GM19438 (cell line): ENCODE measurements around the gene FAM53B.
A peak's percentile ranks its signal among the peaks of the same experiment; 100 is the strongest.

Experiments
- ATAC-seq: cut with Tn5 transposase; IDR thresholded peaks from one replicate; pipeline ENCODE4 v1.9.1; 2021; ENCODE audit warnings: low read depth; ENCODE audit not compliant: unreplicated experiment

FAM53B gene

DNA sequence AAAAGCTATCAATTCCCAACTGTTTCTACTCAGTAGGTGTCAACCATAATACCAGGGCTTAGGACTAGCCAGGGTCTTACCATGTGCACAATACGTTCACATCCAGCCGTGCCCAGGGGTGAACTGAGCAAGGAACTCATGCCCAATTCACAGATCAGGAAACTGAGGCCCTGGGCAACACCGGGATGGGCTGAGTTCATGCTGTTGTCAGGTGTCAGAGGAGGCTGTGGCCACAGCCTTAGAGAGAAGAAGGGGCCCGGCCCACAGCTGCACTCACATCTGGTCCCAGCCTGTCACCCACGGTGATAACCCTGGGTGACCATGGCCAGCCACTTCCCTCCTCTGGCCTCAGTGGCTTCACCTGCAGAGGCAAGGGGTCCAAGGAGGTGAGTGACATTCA lies 92.0 kb downstream of the FAM53B start:
- no peak for ATAC-seq

DNA sequence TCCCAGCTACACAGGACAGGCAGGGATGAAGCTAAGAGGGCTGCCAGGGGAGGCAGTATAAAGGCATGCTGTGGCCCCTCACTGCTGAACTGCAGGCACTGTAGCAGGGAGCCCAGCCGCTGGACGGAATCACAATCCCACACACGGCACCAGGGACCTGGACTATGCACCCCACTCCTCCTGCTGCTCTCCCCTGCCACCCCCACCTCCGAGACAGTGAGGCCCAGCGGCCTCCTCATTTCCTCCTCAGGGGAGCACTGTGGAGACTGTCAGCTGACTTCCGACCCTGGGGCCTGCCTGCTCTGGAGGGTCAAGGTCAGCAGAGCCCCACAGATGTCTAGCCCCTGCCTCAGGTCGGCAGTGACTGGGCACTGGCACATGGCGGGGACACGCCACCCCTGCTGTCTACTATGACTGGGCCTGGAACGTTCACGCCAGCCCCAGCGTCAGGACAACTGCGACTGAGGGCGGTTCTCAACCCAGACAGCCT lies 92.7 kb downstream of the FAM53B start:
- ATAC-seq: no peak

DNA sequence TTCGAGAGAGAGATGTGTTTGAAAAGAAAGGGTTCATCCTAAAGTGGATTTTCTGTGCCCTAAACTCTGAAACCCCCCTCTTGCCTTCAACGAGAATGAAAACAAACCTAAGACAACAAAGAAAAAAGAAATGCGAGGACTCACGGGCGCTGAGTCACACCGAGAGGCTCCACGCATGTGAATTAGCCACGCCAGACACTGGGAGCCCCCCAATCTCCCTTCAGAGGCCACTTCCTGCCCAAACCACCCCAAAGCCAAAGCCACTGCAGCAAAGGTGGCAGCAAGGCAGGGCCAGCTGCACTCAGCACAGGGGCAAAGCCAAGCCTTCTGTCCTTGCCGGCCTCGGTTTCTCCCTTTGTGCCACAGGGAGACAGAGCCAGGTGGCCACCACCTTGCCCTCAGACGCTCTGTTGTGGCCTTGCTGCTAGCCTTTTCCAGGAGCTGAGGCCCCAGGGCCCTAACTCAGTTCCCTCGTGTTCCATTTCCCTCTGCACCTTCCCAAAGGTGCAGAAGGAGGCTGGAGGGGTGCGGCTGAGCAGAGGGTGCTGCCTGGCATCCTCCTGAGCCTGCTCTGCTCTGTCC lies 93.3 kb downstream of the FAM53B start:
- ATAC-seq: no peak

GRCh38 chr10:124650263-124650662 lies 93.9 kb downstream of the FAM53B start:
- no peak for ATAC-seq

GRCh38 chr10:124649214-124649613 lies 95.0 kb downstream of the FAM53B start:
- ATAC-seq: no peak

DNA sequence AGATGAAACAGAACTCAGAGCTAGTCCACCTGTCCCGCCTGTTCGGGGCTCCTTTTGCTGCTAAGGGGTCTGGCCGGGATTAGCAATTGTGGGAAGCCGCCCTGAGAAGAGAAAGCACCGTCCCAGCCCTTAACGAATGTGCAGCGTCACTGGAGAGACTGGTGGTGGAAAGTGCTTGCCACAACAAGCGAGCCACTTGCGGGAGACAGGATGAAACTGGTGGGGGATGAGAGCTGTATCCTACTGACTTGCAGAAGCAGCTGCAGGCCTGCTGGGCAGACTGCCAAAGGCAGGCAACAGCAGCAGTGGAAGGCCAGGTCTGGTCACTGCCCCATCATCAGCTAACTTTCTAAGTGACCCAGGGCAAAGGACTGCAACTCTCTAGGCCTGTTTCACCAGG lies 95.4 kb downstream of the FAM53B start:
- ATAC-seq: no peak

- no peak for ATAC-seq
Observed at GRCh38 chr10:124648131-124648475, 96.1 kb downstream of the FAM53B start.

GRCh38 chr10:124647421-124648130 lies 96.6 kb downstream of the FAM53B start:
- peak; percentile 69 for ATAC-seq

- no peak for ATAC-seq
Observed at GRCh38 chr10:124646483-124647352, 97.5 kb downstream of the FAM53B start.

DNA sequence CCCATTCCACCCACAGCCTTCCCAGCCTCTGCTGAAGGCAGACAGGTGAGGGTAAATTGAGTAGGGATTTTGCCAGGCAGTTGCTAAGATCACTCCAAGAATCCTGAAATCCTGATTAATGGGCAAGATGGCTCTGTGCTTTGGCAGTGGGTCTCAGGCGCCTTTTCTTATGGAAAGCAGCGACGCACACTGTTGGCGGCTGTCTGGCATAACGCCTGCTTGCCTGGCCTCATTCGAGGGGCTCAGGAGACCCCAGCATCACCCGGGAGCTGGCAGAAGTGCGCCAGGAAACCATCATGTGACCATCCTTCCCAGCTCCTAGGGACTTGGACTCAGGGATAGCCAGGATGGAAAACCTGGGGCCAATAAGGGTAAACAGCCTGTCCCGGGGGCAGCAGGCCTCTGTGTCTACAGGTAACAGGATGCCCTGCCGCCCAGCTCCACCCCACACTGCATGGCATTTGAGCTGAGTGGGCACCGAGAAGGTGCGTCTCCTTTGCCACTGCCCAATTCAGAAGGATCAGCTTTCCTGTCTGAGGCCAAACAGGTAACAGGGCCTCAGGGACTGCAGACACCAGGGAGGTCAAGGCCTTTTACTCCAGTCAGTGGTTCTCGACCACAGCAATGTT lies 98.6 kb downstream of the FAM53B start:
- no peak for ATAC-seq

GRCh38 chr10:124644771-124645415 lies 99.3 kb downstream of the FAM53B start:
- no peak for ATAC-seq

DNA sequence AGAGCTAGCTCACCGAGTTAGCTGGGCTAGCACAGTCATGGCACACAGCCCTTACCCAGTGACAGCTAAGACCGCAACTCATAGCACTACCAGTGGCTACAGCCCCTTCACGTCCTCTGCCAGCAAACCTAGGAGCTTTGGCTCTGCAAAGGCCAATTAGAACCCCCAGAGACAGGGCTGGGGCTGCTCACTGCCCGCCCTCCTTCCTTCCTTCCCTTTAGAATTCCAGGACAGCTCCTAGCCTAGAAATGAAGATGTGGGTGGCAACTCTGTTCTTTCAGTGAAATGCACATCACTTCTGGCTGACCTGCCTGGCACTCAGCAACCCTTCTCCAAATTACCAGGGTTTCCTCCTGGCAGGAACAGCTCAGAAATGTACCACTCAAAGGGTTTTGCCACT lies 99.9 kb downstream of the FAM53B start:
- ATAC-seq: no peak

- ATAC-seq: no peak
Observed at GRCh38 chr10:124643330-124644009, 100.7 kb downstream of the FAM53B start.

DNA sequence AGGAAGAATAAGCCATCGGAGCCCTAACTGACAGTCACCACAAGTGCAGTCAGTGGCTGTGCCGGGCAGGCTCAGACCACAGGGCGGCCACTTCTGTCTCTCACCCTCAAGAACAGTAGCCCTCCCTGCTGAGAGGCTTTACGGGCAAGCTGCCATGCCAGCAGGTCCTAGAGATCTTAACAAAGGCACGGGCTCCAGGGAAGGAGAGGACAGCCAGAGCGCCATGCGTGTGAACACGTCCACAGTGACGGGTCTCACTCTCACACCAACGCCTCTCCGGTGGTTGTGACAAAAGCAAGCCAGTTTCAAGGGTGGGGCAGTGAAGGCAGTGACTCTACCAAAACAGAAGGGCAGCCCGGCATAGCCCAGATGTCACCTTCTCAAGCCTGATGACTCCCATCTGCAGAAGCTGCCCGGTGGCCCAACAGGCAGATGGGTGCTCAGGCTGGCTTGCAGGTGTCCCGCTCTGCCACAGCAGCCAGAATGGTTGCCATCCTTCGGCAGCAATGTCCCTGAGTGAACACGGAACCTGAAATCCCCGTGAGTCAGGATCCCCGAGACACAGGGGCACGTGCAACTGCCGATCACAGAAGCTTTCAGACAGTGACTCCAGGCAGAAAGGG lies 102.0 kb downstream of the FAM53B start:
- no peak for ATAC-seq

GRCh38 chr10:124641282-124642087 lies 102.7 kb downstream of the FAM53B start:
- ATAC-seq: peak; percentile 48

- ATAC-seq: peak; percentile 44
Observed at GRCh38 chr10:124640538-124641231, 103.5 kb downstream of the FAM53B start.

DNA sequence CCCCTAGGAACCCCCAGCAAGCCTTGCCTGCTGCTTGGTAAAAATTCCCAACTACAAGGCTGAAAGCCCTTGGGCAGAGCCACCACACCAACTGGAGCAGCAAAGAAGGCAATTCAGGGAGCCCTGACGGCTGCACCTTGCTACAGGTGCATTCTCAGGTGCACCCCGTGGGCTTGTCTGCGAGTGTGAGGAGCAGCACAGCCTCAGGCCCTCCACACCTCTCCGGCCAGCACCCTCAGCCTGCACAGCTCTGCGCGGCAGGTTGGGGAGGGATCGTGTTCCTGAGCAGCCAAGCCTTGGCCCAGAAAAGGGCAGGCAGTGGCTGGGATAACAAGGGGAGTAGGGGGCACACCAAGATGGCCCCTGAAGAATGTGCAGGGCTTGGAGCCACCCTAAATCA lies 104.1 kb downstream of the FAM53B start:
- no peak for ATAC-seq

GRCh38 chr10:124639646-124640045 lies 104.5 kb downstream of the FAM53B start:
- no peak for ATAC-seq
